HL-60 (cell line): ENCODE measurements around the gene CACNA2D3.

Experiments
- DNase-seq, 2 experiments: peaks; one replicate each; pipeline ENCODE4 v3.0.0-alpha.2; 2010 to 2020; ENCODE audit warnings: low read depth in 1 of 2, low spot score in 1 of 2
- H3K27ac ChIP-seq: fragments of 250-450 bp; sonication (Bioruptor Pico); replicated peaks from 2 replicates; pipeline ENCODE4 v1.5.1; 2020; ENCODE audit warnings: mild to moderate bottlenecking, moderate library complexity
- H3K27me3 ChIP-seq: fragments of 250-450 bp; sonication (Bioruptor Pico); 2 replicates; pipeline ENCODE4 v1.5.1; 2021; ENCODE audit warnings: mild to moderate bottlenecking, moderate library complexity; ENCODE audit not compliant: insufficient read depth, poor library complexity, severe bottlenecking
- H3K4me3 ChIP-seq: replicated peaks from 2 replicates; pipeline ENCODE4 v1.5.1; 2011; ENCODE audit warnings: mild to moderate bottlenecking, control low read depth, low read length; ENCODE audit not compliant: insufficient read depth
- CTCF ChIP-seq: IDR thresholded peaks from one replicate; pipeline ENCODE4 v1.5.1; 2011; ENCODE audit warnings: low read length, control low read depth, inconsistent platforms; ENCODE audit not compliant: insufficient read depth
- GABPA ChIP-seq: IDR thresholded peaks from 2 replicates; pipeline ENCODE4 v1.6.1; 2012; ENCODE audit warnings: low read depth
- POLR2AphosphoS5 ChIP-seq: IDR thresholded peaks from 2 replicates; pipeline ENCODE4 v1.6.1; 2012; ENCODE audit warnings: low read depth
- REST ChIP-seq: IDR thresholded peaks from 2 replicates; pipeline ENCODE4 v1.6.1; 2012; ENCODE audit warnings: low read depth; ENCODE audit not compliant: insufficient replicate concordance
- SPI1 ChIP-seq: IDR thresholded peaks from 2 replicates; pipeline ENCODE4 v1.6.1; 2012; ENCODE audit warnings: low read depth, mild to moderate bottlenecking, borderline replicate concordance

Gene CACNA2D3

GRCh38 chr3:54305409-54306099 is 183.2 kb downstream of the CACNA2D3 start:
- no peak for DNase-seq
- TF ChIP-seq CTCF (no peak), REST (no peak), POLR2AphosphoS5 (no peak), GABPA (no peak), SPI1 (no peak)
- no peak overlapping the region for H3K27ac ChIP-seq
- no peak overlapping the region for H3K4me3 ChIP-seq
- H3K27me3 ChIP-seq = peaks cover 2% of the 10 kb centered on the region

GRCh38 chr3:54307566-54308180 is 185.3 kb downstream of the CACNA2D3 start:
- H3K27ac ChIP-seq = no peak overlapping the region
- no peak overlapping the region for H3K4me3 ChIP-seq
- TF ChIP-seq SPI1 (no peak), REST (no peak), POLR2AphosphoS5 (no peak), CTCF (no peak), GABPA (no peak)
- H3K27me3 ChIP-seq = peaks cover 2% of the 10 kb centered on the region
- DNase-seq = no peak

- TF ChIP-seq CTCF (no peak), SPI1 (no peak), GABPA (no peak), REST (no peak), POLR2AphosphoS5 (no peak)
- H3K27me3 ChIP-seq = peaks cover 2% of the 10 kb centered on the region
- no peak for DNase-seq
- no peak overlapping the region for H3K27ac ChIP-seq
- H3K4me3 ChIP-seq = no peak overlapping the region
Measured at GRCh38 chr3:54309601-54310000, 187.2 kb downstream of the CACNA2D3 start.
